Natural killer cell treated with Interleukin-12 subunit alpha and Interleukin-12 subunit beta and Interleukin-15 and Interleukin-18, amount 100 ng/mL, for 72 hours (primary cell): Measurements from ENCODE around the gene CFAP97. TPM values are rescaled to one million over a fixed set of nuclear protein-coding genes. Genes with fewer than 3 reads are reported as not detected.
"Not testable (repeated sequence)": the region's sequence is repeated elsewhere in the genome, so short reads cannot be mapped to it uniquely, and the experiment has no call there.

Experiments used
- ATAC-seq, 2 donors: fragments of 150-1000 bp; cut with Tn5 transposase in 1 of 2; sonication (Bioruptor Pico), chemical (Tn5 transposase) in 1 of 2; 2 replicates each; pipeline ENCODE4 v1.10.0; 2021
- DNase-seq: peaks from one replicate; pipeline ENCODE4 v3.0.0; 2022; ENCODE audit warnings: low spot score
- H3K27ac Mint-ChIP-seq, 2 donors: 1 replicate in 1 of 2; 2 replicates in 1 of 2; pipeline ENCODE4 v1.8.0; 2022; ENCODE audit warnings: mixed read lengths in 2 of 2, mild to moderate bottlenecking in 1 of 2, moderate library complexity in 1 of 2
- H3K27me3 Mint-ChIP-seq, 2 donors: 1 replicate in 1 of 2; 2 replicates in 1 of 2; pipeline ENCODE4 v1.8.0; 2022; ENCODE audit warnings: mixed read lengths in 2 of 2
- H3K36me3 Mint-ChIP-seq: one replicate; pipeline ENCODE4 v1.8.0; 2022; ENCODE audit warnings: mixed read lengths
- H3K4me1 Mint-ChIP-seq, 2 donors: 1 replicate in 1 of 2; 2 replicates in 1 of 2; pipeline ENCODE4 v1.8.0; 2022; ENCODE audit warnings: low read depth in 2 of 2, mixed read lengths in 2 of 2, mild to moderate bottlenecking in 1 of 2
- H3K4me3 Mint-ChIP-seq: one replicate; pipeline ENCODE4 v1.8.0; 2022; ENCODE audit warnings: mixed read lengths
- H3K9me3 Mint-ChIP-seq: 2 replicates; pipeline ENCODE4 v1.8.0; 2022; ENCODE audit warnings: mixed read lengths
- total RNA-seq, 2 donors: library from RNA; stranded (reverse); gene quantifications; one replicate each; pipeline ENCODE4 v1.2.3, GENCODE V29; 2022

CFAP97 gene
- total RNA-seq, 2 donors from 2014 or later: 21.5 to 37.0 TPM

DNA sequence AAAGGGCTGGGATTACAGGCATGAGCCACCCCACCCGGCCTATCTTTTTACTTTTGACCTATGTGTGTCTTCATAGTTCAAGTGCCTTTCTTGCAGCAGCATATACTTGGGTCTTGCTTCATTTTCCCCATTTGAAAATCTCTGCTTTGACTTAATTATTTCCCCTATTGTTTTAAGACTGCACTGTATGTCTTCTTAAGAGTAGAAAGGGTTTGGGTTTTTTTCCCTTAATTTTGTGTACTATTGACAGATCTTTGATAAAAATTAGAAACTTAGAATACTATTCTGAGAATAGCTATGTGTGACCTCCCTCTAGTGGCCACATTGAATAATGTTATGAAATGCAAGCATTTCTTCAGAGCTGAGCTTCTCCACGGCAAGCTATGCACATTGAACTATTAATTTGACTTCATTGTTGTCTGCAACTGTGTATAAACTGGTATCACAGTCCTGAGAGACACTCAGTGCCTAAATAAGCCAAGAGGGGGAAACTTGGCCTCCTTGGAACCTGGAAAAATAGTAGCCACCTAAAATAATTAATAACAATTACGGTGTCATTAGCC is 69.4 kb downstream of the CFAP97 start:
- DNase-seq (no peak), ATAC-seq (peak in 1 of 2 donors; percentile 61)
- no peaks in the 10 kb centered on the region for H3K36me3 Mint-ChIP-seq
- no peaks in the 10 kb centered on the region for H3K9me3 Mint-ChIP-seq
- H3K27ac Mint-ChIP-seq: no peak overlapping the region
- no peak overlapping the region for H3K4me3 Mint-ChIP-seq
- H3K27me3 Mint-ChIP-seq: peaks cover 20 to 28% of the 10 kb centered on the region in 2 donors
- H3K4me1 Mint-ChIP-seq: no peaks in the 10 kb centered on the region

DNA sequence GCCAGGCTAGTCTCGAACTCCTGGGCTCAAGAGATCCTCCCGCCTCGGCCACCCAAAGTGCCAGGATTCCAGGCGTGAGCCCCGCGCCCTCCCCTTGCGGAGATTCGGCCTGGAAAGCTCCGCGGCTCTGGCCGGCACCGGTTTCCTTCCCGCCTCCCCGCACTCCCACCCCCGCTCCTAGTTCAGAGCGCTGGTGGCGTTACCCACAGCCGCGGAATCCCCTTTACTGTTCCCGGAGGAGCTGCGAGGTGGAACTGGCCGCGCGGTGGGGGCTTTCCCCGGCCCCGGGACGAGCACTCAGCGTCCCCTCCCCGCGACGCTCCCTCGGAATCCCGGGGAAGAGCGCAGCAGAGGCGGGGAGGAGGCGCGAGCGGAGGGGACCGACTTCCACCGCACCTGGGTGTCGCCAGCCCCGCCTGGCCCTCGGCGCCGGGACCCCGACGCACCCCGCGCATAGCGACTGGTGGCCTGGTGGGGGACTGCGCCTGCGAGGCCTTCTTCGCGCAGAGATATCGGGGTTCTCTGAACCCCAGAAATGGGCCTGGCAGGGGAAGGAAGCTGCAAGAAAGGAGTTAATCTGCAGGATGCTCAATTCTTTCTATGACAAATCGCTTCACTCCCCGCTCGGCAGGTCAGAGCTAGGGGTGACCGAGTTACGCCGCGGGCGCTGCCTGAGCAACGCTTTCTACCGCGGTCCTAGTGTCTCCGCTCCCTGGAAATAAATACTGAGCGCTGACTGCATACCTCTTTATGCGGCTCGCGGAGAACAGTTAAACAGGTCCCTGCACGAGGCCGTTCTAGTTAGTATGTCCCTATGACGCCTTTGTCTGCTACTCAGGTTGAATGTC is 75.3 kb downstream of the CFAP97 start:
- peaks cover 23 to 26% of the 10 kb centered on the region in 2 donors for H3K27me3 Mint-ChIP-seq
- no peaks in the 10 kb centered on the region for H3K9me3 Mint-ChIP-seq
- DNase-seq: peak; percentile 79

DNA sequence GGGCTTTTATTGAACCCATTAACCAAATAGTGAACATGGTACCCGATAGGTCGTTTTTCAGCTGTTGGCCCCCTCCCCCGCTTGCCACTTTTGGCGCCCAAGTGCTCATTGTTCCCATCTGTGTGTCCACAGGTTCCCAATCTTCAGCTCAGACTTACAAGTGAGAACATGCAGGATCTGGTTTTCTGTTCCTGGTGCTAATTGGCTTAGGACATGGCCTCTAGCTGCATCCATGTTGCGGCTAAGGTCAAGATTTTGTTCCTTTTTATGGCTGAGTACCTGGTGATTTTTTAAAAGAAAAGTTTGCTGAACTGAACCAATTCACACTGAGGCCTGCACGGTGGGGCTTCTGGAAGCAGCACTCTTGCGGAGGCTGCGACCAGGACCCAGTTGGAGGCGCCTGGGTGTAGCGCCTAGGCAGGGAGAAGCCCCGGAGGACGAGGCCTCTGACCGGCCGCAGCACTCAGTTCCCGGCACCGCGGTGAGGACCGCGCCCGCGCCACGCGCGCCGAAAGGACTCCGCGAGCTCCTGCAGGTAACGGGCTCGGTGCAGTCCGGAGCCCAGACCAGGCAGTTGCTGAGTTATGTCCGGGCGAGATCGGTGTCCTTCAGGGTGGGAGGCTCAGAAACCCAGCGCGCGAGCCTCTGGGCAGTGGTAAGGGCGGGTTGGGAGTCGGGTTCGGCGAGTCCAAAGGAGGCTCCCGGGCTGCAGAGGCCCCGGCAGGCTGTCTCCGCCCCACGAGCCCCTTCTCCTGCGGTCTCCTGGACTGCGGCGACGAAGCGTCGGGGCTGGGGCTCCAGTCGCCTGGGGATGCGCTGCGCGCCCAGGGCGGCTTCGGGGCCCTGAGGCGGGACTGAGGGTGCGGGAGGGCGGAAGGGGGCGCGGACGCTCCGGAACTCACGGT is 76.5 kb downstream of the CFAP97 start:
- H3K4me3 Mint-ChIP-seq: peak overlapping the region; percentile 32
- DNase-seq: no peak
- peak; percentile 50 to 58 for ATAC-seq
- no peaks in the 10 kb centered on the region for H3K36me3 Mint-ChIP-seq
- H3K27me3 Mint-ChIP-seq: peaks cover 26 to 39% of the 10 kb centered on the region in 2 donors
- H3K27ac Mint-ChIP-seq: no peak overlapping the region
- no peaks in the 10 kb centered on the region for H3K9me3 Mint-ChIP-seq
- H3K4me1 Mint-ChIP-seq: peaks cover 0 to 12% of the 10 kb centered on the region in 2 donors

More for the DNA sequence above, 75.3 kb downstream of the CFAP97 start:
- Mint-ChIP-seq H3K4me1 (peaks cover 0 to 6% of the 10 kb centered on the region in 2 donors), H3K27ac (no peak overlapping the region), H3K36me3 (no peaks in the 10 kb centered on the region), H3K4me3 (peak overlapping the region; percentile 66)
- ATAC-seq: peak; percentile 71 to 82

- H3K9me3 Mint-ChIP-seq: no peaks in the 10 kb centered on the region
- H3K27me3 Mint-ChIP-seq: peaks cover 20 to 31% of the 10 kb centered on the region in 2 donors
- no peak overlapping the region for H3K27ac Mint-ChIP-seq
Observed at GRCh38 chr4:185124006-185124405, 79.8 kb downstream of the CFAP97 start.

GRCh38 chr4:185122681-185123345 is 81.0 kb downstream of the CFAP97 start:
- DNase-seq (no peak), ATAC-seq (no peak)
- no peak overlapping the region for H3K4me3 Mint-ChIP-seq
- H3K36me3 Mint-ChIP-seq: no peaks in the 10 kb centered on the region
- H3K27me3 Mint-ChIP-seq: peaks cover 20 to 31% of the 10 kb centered on the region in 2 donors
- H3K4me1 Mint-ChIP-seq: peaks cover 0 to 6% of the 10 kb centered on the region in 2 donors
- peak overlapping the region in 1 of 2 donors; percentile 33 for H3K27ac Mint-ChIP-seq
- H3K9me3 Mint-ChIP-seq: no peaks in the 10 kb centered on the region

More at GRCh38 chr4:185124006-185124405, 79.8 kb downstream of the CFAP97 start:
- Mint-ChIP-seq H3K36me3 (no peaks in the 10 kb centered on the region), H3K4me3 (no peak overlapping the region), H3K4me1 (peaks cover 0 to 9% of the 10 kb centered on the region in 2 donors)
- ATAC-seq (no peak), DNase-seq (no peak)

DNA sequence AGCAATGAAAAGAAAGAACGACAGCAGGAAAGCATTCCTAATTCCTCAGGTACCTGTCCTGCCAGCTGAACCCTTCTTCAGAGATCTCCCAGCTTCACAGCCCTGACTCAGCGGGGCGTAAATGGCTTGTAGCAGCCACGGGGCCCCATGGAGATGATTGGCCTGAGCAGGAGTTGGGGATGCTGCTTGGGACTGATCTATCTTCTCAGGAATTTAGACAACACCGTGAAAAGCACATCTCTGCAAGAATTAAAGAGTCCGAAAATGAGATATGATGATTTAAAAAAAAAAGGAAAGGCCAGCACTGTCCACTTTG is 83.2 kb downstream of the CFAP97 start:
- DNase-seq (no peak), ATAC-seq (no peak)
- Mint-ChIP-seq H3K36me3 (no peaks in the 10 kb centered on the region), H3K4me3 (no peak overlapping the region), H3K9me3 (no peaks in the 10 kb centered on the region), H3K4me1 (peaks cover 0 to 6% of the 10 kb centered on the region in 2 donors), H3K27me3 (peaks cover 25 to 31% of the 10 kb centered on the region in 2 donors), H3K27ac (no peak overlapping the region)

DNA sequence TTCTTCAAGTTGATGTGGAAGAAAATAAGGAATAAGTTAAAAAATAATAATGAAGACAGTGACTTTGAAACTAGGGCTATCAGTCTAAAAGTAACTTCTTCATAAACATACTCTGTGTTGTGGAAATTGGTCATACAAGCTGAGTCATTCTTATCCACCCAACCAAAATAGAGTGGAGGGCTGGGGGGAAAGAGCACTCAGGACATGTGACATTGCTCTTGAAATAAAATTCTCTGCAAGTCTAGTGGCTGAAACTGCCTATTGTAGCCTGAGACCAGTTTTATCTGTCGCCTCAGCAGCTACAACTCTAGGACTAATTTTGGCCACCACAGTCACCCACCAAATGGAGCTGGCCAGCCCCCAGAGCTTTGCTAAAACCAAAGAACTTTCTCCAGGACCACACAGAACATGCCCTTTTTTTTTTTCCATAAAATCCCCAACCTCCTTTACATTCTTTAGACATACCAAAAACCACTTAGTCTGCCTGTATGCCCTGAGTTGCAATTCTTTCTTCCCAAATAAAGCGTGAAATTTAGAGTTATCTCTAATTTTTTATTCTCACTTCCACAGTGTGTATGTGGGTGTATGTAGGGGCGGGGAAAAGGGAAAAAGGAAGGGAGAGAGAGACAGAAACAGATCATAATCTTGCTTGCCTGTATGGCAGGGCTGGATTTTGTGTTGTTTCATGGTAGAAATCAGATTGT is 83.7 kb downstream of the CFAP97 start:
- DNase-seq: no peak
- no peak overlapping the region for H3K4me3 Mint-ChIP-seq
- peaks cover 0 to 6% of the 10 kb centered on the region in 2 donors for H3K4me1 Mint-ChIP-seq
- no peaks in the 10 kb centered on the region for H3K9me3 Mint-ChIP-seq
- H3K27me3 Mint-ChIP-seq: peaks cover 23 to 26% of the 10 kb centered on the region in 2 donors
- no peaks in the 10 kb centered on the region for H3K36me3 Mint-ChIP-seq
- ATAC-seq: no peak
- H3K27ac Mint-ChIP-seq: no peak overlapping the region

GRCh38 chr4:185119467-185119866 is 84.3 kb downstream of the CFAP97 start:
- not testable (repeated sequence) for H3K4me3 Mint-ChIP-seq, H3K36me3 Mint-ChIP-seq, H3K27ac Mint-ChIP-seq, ATAC-seq, H3K9me3 Mint-ChIP-seq, H3K4me1 Mint-ChIP-seq, DNase-seq
- H3K27me3 Mint-ChIP-seq: peaks cover 21 to 24% of the 10 kb centered on the region in 2 donors

DNA sequence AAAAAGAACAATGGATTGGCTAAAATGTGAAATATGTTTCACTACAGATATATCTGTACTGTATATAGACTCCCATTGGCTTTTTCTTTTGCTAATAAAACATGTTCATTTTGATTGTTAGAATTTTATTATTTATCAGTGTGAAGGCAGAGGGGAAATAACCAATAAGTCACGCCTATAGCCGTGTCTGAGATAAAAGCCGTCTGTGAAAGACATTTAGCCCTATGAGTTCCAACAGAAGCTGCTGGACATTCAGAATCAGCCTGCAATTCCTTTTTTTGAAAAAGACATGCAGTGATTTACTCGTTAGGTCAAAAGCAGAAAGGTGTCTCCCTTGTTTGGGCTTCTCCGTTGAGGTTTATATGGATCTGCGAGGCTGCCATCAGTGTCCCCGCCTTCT is 84.9 kb downstream of the CFAP97 start:
- H3K4me3 Mint-ChIP-seq: no peak overlapping the region
- H3K36me3 Mint-ChIP-seq: no peaks in the 10 kb centered on the region
- H3K27ac Mint-ChIP-seq: no peak overlapping the region
- H3K27me3 Mint-ChIP-seq: peaks cover 19 to 27% of the 10 kb centered on the region in 2 donors
- no peaks in the 10 kb centered on the region for H3K9me3 Mint-ChIP-seq
- ATAC-seq (no peak), DNase-seq (no peak)
- peaks cover 0 to 6% of the 10 kb centered on the region in 2 donors for H3K4me1 Mint-ChIP-seq

DNA sequence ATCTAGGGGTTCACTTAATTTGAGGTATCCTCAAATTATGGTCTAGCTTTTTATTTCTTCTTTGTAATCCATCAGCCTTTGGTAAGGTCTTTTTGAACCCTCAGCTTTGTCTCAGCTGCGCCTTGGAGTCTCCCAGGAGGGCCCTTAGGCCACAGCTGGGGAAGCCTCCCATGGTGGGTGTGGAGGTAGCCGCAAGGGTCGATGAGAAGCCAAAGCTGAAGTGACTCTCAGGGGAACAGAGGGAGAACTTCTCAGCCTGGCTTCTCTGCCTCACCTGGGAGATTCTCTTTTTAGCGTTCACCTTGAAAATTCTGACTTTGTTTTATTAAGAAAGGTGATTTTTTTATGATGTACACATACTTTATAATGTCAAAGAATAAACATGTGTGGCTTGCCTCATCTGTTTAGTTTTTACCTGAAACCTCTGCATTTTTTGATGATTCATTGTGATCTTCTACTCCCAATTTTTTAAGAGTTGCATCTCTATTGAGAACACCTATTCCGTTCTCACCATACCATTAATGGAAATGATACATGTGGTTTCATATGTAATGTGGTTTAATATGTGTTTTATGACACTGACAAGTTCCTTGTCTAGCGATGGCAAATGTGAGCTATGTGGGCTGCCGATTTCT is 86.4 kb downstream of the CFAP97 start:
- H3K27ac Mint-ChIP-seq: no peak overlapping the region
- ATAC-seq: no peak
- DNase-seq: no peak
- peaks cover 13 to 29% of the 10 kb centered on the region in 2 donors for H3K27me3 Mint-ChIP-seq
- H3K4me1 Mint-ChIP-seq: no peaks in the 10 kb centered on the region
- H3K36me3 Mint-ChIP-seq: no peaks in the 10 kb centered on the region
- H3K9me3 Mint-ChIP-seq: no peaks in the 10 kb centered on the region
- no peak overlapping the region for H3K4me3 Mint-ChIP-seq

DNA sequence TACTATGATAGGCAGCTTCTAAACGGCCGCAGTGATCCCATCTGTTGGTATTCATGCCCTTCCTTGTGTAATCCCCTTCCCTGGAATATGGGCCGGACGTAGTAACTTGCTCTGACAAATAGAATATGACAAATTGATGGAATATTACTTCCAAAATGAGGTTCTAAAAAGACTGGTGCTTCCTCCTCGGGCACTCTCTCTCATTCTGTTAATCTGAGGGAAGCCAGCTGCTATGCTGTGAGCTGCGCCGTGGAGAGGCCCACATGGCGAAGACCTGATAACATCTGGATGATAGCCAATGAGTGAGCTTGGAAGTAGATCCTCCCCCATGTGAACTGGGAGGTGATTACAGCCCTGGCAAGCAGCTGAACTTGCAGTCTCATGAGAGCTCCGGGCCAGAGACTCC is 88.0 kb downstream of the CFAP97 start:
- peaks cover 17 to 25% of the 10 kb centered on the region in 2 donors for H3K27me3 Mint-ChIP-seq
- ATAC-seq: no peak
- no peaks in the 10 kb centered on the region for H3K36me3 Mint-ChIP-seq
- no peak for DNase-seq
- H3K4me3 Mint-ChIP-seq: no peak overlapping the region
- H3K9me3 Mint-ChIP-seq: no peaks in the 10 kb centered on the region
- no peak overlapping the region for H3K27ac Mint-ChIP-seq
- H3K4me1 Mint-ChIP-seq: peaks cover 0 to 3% of the 10 kb centered on the region in 2 donors

GRCh38 chr4:185113340-185113739 is 90.5 kb downstream of the CFAP97 start:
- H3K4me3 Mint-ChIP-seq: no peak overlapping the region
- H3K36me3 Mint-ChIP-seq: no peaks in the 10 kb centered on the region
- no peak for ATAC-seq

More at GRCh38 chr4:185113340-185113739, 90.5 kb downstream of the CFAP97 start:
- DNase-seq: no peak
- H3K27me3 Mint-ChIP-seq: peaks cover 24 to 28% of the 10 kb centered on the region in 2 donors
- peaks cover 5% of the 10 kb centered on the region in 2 donors for H3K4me1 Mint-ChIP-seq
- H3K9me3 Mint-ChIP-seq: no peaks in the 10 kb centered on the region
- H3K27ac Mint-ChIP-seq: no peak overlapping the region
